ENCODE results near the gene INAFM1. TPM values are rescaled to one million over a fixed set of nuclear protein-coding genes. Genes with fewer than 3 reads are reported as not detected.
A peak's percentile ranks its signal among the peaks of the same experiment; 100 is the strongest.

Gene INAFM1
- total and polyA plus RNA-seq, 9 of the 15 experiments (the other 6 are each of a cell fraction or from before 2014, with no cell fraction given): 0.71 to 30.9 (median 3.1) TPM

DNA sequence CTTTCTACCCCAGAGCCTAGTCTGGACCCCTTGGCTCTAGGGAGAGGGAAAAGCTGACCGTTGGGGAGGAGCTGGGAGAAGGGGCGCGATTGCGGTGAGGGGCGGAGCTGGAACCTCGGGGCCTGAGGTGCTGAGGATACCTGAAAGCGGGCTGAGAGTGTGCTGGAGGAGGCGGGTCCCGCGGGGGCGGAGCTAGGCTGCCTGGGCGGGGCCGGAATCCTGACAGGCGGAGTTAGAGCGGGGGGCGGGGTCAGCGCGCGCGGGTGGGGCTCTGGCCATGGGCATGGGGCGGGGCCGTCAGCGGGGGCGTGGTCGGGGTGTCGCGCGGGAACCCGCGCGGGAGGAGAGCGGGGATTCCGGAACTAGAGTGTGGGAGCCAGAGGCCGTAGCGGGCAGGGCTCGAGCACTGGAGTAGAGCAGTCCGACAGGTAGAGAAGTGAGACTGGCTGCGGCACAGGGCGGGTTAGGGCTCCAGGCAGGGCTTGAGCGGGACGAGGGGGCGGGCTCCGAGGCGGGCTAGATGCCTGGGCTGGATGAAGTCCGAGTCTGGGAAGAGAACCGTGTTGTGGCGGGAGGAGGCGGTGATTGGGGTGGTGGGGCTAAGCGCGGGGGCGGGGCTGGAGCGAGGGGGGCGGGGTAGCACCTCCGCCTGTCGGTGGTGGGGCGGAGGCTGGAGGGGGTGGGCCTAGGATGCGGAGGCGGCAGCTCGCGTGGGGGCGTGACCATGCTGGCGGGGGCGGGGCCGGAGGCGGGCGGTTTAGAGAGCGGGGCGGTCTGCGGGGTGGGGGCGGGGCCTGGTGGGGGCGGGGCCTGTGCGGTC lies at the start of gene INAFM1 (continued):
- no peak for TF ChIP-seq GTF2A2 (tag; IDR thresholded peaks at IDR 0.05)
- TF ChIP-seq EZH2 (IDR thresholded peaks at IDR 0.05; ENCODE audit: borderline replicate concordance, low read depth, low read length): no peak
- TF ChIP-seq GATAD2A (IDR thresholded peaks at IDR 0.05): no peak
- peak; percentile 62; the same call in 1 of the 2 replicates for TF ChIP-seq ELF2 (CRISPR knock-in tag; IDR thresholded peaks at IDR 0.05)
- TF ChIP-seq MEIS2 (IDR thresholded peaks at IDR 0.05; ENCODE audit: partially characterized antibody): no peak
- TF ChIP-seq, protein P1, sequence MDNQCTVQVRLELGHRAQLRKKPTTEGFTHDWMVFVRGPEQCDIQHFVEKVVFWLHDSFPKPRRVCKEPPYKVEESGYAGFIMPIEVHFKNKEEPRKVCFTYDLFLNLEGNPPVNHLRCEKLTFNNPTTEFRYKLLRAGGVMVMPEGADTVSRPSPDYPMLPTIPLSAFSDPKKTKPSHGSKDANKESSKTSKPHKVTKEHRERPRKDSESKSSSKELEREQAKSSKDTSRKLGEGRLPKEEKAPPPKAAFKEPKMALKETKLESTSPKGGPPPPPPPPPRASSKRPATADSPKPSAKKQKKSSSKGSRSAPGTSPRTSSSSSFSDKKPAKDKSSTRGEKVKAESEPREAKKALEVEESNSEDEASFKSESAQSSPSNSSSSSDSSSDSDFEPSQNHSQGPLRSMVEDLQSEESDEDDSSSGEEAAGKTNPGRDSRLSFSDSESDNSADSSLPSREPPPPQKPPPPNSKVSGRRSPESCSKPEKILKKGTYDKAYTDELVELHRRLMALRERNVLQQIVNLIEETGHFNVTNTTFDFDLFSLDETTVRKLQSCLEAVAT (IDR thresholded peaks at IDR 0.05): peak in 1 of 2 experiments; percentile 28; a peak in 1 of 4 replicates
- peak; percentile 36; the same call in 1 of the 2 replicates for TF ChIP-seq ZNF57 (CRISPR knock-in tag; IDR thresholded peaks at IDR 0.05)
- no peak for TF ChIP-seq NFXL1 (CRISPR knock-in tag; IDR thresholded peaks at IDR 0.05)
- no peak for TF ChIP-seq HDGF (IDR thresholded peaks at IDR 0.05)
- TF ChIP-seq NONO (IDR thresholded peaks at IDR 0.05; ENCODE audit: low read depth in 2 of 2, low read length in 1 of 2): no peak
- TF ChIP-seq, protein P2, sequence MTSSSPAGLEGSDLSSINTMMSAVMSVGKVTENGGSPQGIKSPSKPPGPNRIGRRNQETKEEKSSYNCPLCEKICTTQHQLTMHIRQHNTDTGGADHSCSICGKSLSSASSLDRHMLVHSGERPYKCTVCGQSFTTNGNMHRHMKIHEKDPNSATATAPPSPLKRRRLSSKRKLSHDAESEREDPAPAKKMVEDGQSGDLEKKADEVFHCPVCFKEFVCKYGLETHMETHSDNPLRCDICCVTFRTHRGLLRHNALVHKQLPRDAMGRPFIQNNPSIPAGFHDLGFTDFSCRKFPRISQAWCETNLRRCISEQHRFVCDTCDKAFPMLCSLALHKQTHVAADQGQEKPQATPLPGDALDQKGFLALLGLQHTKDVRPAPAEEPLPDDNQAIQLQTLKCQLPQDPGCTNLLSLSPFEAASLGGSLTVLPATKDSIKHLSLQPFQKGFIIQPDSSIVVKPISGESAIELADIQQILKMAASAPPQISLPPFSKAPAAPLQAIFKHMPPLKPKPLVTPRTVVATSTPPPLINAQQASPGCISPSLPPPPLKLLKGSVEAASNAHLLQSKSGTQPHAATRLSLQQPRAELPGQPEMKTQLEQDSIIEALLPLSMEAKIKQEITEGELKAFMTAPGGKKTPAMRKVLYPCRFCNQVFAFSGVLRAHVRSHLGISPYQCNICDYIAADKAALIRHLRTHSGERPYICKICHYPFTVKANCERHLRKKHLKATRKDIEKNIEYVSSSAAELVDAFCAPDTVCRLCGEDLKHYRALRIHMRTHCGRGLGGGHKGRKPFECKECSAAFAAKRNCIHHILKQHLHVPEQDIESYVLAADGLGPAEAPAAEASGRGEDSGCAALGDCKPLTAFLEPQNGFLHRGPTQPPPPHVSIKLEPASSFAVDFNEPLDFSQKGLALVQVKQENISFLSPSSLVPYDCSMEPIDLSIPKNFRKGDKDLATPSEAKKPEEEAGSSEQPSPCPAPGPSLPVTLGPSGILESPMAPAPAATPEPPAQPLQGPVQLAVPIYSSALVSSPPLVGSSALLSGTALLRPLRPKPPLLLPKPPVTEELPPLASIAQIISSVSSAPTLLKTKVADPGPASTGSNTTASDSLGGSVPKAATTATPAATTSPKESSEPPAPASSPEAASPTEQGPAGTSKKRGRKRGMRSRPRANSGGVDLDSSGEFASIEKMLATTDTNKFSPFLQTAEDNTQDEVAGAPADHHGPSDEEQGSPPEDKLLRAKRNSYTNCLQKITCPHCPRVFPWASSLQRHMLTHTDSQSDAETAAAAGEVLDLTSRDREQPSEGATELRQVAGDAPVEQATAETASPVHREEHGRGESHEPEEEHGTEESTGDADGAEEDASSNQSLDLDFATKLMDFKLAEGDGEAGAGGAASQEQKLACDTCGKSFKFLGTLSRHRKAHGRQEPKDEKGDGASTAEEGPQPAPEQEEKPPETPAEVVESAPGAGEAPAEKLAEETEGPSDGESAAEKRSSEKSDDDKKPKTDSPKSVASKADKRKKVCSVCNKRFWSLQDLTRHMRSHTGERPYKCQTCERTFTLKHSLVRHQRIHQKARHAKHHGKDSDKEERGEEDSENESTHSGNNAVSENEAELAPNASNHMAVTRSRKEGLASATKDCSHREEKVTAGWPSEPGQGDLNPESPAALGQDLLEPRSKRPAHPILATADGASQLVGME (CRISPR knock-in tag; IDR thresholded peaks at IDR 0.05): no peak
- TF ChIP-seq, protein P3, sequence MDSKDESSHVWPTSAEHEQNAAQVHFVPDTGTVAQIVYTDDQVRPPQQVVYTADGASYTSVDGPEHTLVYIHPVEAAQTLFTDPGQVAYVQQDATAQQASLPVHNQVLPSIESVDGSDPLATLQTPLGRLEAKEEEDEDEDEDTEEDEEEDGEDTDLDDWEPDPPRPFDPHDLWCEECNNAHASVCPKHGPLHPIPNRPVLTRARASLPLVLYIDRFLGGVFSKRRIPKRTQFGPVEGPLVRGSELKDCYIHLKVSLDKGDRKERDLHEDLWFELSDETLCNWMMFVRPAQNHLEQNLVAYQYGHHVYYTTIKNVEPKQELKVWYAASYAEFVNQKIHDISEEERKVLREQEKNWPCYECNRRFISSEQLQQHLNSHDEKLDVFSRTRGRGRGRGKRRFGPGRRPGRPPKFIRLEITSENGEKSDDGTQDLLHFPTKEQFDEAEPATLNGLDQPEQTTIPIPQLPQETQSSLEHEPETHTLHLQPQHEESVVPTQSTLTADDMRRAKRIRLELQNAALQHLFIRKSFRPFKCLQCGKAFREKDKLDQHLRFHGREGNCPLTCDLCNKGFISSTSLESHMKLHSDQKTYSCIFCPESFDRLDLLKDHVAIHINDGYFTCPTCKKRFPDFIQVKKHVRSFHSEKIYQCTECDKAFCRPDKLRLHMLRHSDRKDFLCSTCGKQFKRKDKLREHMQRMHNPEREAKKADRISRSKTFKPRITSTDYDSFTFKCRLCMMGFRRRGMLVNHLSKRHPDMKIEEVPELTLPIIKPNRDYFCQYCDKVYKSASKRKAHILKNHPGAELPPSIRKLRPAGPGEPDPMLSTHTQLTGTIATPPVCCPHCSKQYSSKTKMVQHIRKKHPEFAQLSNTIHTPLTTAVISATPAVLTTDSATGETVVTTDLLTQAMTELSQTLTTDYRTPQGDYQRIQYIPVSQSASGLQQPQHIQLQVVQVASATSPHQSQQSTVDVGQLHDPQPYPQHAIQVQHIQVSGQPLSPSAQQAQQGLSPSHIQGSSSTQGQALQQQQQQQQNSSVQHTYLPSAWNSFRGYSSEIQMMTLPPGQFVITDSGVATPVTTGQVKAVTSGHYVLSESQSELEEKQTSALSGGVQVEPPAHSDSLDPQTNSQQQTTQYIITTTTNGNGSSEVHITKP (IDR thresholded peaks at IDR 0.05; ENCODE audit: partially characterized antibody): no peak
- no peak for TF ChIP-seq OTX1 (CRISPR knock-in tag; IDR thresholded peaks at IDR 0.05)
- no peak for TF ChIP-seq NFATC3 (IDR thresholded peaks at IDR 0.05)
- no peak for TF ChIP-seq ZNF23 (CRISPR knock-in tag; IDR thresholded peaks at IDR 0.05)
- no peak for TF ChIP-seq ZNF134 (CRISPR knock-in tag; conservative IDR thresholded peaks at IDR 0.05)
- no peak for TF ChIP-seq PHF21A (IDR thresholded peaks at IDR 0.05; ENCODE audit: borderline replicate concordance, low read depth)
- no peak for TF ChIP-seq IRF2 (CRISPR knock-in tag; IDR thresholded peaks at IDR 0.05)

All from K562 (cell line).